SIG-M5 treated with dmso at 0.1 percent for 504 hours (cell line): ENCODE measurements around the gene DNAJC7.

Experiments
- DNase-seq: peaks from one replicate; lab custom pipeline; 2025; ENCODE audit not compliant: unreplicated experiment; lab: John Stamatoyannopoulos, UW

DNAJC7 gene

GRCh38 chr17:41930009-41930832 is 87.0 kb downstream of the DNAJC7 start, which contains the start of gene ODAD4:
TSS of gene ODAD4 (plus strand) at chr17:41930617. CDS start at chr17:41930724, 107 bp downstream.
- peak; percentile 99 for DNase-seq

GRCh38 chr17:41928693-41929251 is 88.5 kb downstream of the DNAJC7 start:
- no peak for DNase-seq
